ENCODE data around the gene TMEM169. TPM values are rescaled to one million over a fixed set of nuclear protein-coding genes. Genes with fewer than 3 reads are reported as not detected.

TMEM169 gene
- total and polyA plus RNA-seq, 4 donors, result 0.32 to 0.72 TPM; not detected in 2

DNA sequence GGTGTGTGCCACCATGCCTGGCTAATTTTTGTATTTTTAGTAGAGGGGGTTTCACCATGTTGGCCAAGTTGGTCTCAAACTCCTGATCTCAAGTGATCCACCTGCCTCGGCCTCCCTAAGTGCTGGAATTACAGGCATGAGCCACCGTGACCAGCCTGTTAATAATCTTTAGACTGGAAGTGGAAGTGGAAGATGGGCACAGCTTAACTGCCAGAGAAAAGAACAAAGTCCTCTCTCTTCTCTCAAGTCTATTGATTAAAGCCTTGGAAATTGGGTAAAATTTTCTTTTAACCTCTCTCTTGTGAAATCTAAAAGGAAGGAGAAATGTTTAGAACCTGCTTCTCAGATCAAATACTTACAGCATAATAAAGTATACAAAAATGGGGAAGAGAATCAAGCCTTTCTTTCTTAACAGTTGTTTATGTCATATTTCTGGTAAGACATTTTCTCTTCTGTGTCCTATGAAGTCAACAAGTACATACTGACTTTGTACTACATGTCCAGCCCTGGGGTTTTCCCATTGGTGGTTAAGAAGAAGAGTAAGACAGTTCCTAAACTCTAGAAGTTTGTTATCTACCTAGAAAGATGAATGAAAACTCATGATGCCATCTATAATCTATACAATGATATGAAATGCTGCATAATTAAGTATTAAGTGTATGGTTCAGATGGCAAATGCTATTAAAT is 4.6 kb downstream of the TMEM169 start:
- no peak overlapping the region for H3K4me3 ChIP-seq (ENCODE audit: low read length in 2 of 2)

DNA sequence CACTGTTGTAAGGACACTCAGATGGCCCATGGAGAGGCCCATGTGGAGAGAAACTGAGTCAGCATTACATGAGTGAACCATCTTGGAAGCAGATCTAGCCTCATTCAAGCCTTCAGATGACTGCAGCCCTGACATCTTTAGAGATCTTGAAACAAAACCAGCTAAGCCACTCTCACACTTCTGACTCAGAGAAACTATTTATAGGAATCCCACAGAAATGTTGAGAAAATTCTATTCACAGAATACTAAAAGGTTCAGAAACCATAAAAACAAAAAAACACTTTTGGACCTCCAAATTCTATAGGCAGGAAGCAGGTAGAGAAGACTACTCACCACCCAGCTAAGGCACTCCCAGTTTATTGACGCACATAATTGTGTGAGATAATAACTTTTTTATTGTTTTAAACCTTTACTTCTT is 8.7 kb downstream of the TMEM169 start:
- Histone ChIP-seq H3K9me3 (ENCODE audit: control insufficient read depth, low read length) (no peaks in the 10 kb centered on the region), H3K27me3 (ENCODE audit: control insufficient read depth in 1 of 2, insufficient read depth in 2 of 2, low read length in 1 of 2) (no peaks in the 10 kb centered on the region), H3K36me3 (ENCODE audit: control insufficient read depth in 1 of 2, insufficient read depth in 2 of 2, low read length in 1 of 2) (no peaks in the 10 kb centered on the region), H3K4me3 (ENCODE audit: low read length in 2 of 2) (no peak overlapping the region), H3K4me1 (ENCODE audit: control insufficient read depth in 1 of 2, insufficient read depth in 2 of 2, low read length in 2 of 2) (no peaks in the 10 kb centered on the region), H3K27ac (ENCODE audit: low read depth in 1 of 2, low read length in 2 of 2) (no peak overlapping the region)
- WGBS, 2 donors, result 85 to 90% methylated on average over 1 of the region's 1 CpG
- no peak for ATAC-seq (ENCODE audit: low FRiP score)
- no peak for DNase-seq
- intact Hi-C loops (cut with DNase I), result no loop called here

More for the DNA sequence above, 4.6 kb downstream of the TMEM169 start:
- Histone ChIP-seq H3K36me3 (ENCODE audit: control insufficient read depth in 1 of 2, insufficient read depth in 2 of 2, low read length in 1 of 2) (no peaks in the 10 kb centered on the region), H3K4me1 (ENCODE audit: control insufficient read depth in 1 of 2, insufficient read depth in 2 of 2, low read length in 2 of 2) (no peaks in the 10 kb centered on the region), H3K27ac (ENCODE audit: low read depth in 1 of 2, low read length in 2 of 2) (no peak overlapping the region), H3K9me3 (ENCODE audit: control insufficient read depth, low read length) (no peaks in the 10 kb centered on the region), H3K27me3 (ENCODE audit: control insufficient read depth in 1 of 2, insufficient read depth in 2 of 2, low read length in 1 of 2) (no peaks in the 10 kb centered on the region)
- intact Hi-C loops (cut with DNase I), result no loop called here
- ATAC-seq (ENCODE audit: low FRiP score) (no peak), DNase-seq (no peak)
- 88 to 97% methylated on average over 2 of the region's 2 CpGs for WGBS, 2 donors

- ATAC-seq (ENCODE audit: low FRiP score), result no peak
- intact Hi-C loops (cut with DNase I), result no loop called here
- Histone ChIP-seq H3K4me3 (ENCODE audit: low read length in 2 of 2) (no peak overlapping the region), H3K4me1 (ENCODE audit: control insufficient read depth in 1 of 2, insufficient read depth in 2 of 2, low read length in 2 of 2) (no peaks in the 10 kb centered on the region), H3K36me3 (ENCODE audit: control insufficient read depth in 1 of 2, insufficient read depth in 2 of 2, low read length in 1 of 2) (no peaks in the 10 kb centered on the region), H3K9me3 (ENCODE audit: control insufficient read depth, low read length) (no peaks in the 10 kb centered on the region), H3K27ac (ENCODE audit: low read depth in 1 of 2, low read length in 2 of 2) (no peak overlapping the region), H3K27me3 (ENCODE audit: control insufficient read depth in 1 of 2, insufficient read depth in 2 of 2, low read length in 1 of 2) (no peaks in the 10 kb centered on the region)
- DNase-seq, result no peak
- 70 to 71% methylated on average over 2 of the region's 2 CpGs for WGBS, 2 donors
Observed at GRCh38 chr2:216092646-216093045, 10.9 kb downstream of the TMEM169 start.

DNA sequence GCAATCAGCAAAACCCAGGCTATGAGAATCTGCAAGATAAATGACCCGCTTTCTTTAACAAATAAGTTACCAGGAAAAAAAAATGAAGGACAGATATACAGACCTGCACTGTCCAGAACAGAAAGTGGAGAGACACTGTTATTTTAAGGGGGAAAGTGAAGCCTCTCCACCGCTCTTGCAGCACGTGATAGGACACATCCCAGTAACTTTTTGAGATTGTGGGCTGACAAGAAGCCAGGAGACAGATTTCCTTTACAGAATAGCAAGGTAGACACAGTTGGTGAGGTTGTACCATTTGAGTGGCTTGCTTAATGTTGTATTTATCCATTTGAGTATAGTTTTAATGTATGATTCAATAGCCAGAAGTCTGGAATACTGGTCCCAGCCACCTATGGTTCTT is 13.0 kb downstream of the TMEM169 start:
- Histone ChIP-seq H3K9me3 (ENCODE audit: control insufficient read depth, low read length) (no peaks in the 10 kb centered on the region), H3K36me3 (ENCODE audit: control insufficient read depth in 1 of 2, insufficient read depth in 2 of 2, low read length in 1 of 2) (no peaks in the 10 kb centered on the region), H3K4me1 (ENCODE audit: control insufficient read depth in 1 of 2, insufficient read depth in 2 of 2, low read length in 2 of 2) (no peaks in the 10 kb centered on the region), H3K27me3 (ENCODE audit: control insufficient read depth in 1 of 2, insufficient read depth in 2 of 2, low read length in 1 of 2) (no peaks in the 10 kb centered on the region), H3K27ac (ENCODE audit: low read depth in 1 of 2, low read length in 2 of 2) (no peak overlapping the region), H3K4me3 (ENCODE audit: low read length in 2 of 2) (no peak overlapping the region)
- no peak for ATAC-seq (ENCODE audit: low FRiP score)
- no peak for DNase-seq
- 82 to 84% methylated on average over 3 of the region's 3 CpGs for WGBS, 2 donors
- intact Hi-C loops (cut with DNase I), result no loop called here

GRCh38 chr2:216098421-216099334 is 17.0 kb downstream of the TMEM169 start:
- Histone ChIP-seq H3K4me3 (ENCODE audit: low read length in 2 of 2) (no peak overlapping the region), H3K27me3 (ENCODE audit: control insufficient read depth in 1 of 2, insufficient read depth in 2 of 2, low read length in 1 of 2) (no peaks in the 10 kb centered on the region), H3K9me3 (ENCODE audit: control insufficient read depth, low read length) (no peaks in the 10 kb centered on the region), H3K27ac (ENCODE audit: low read depth in 1 of 2, low read length in 2 of 2) (no peak overlapping the region), H3K4me1 (ENCODE audit: control insufficient read depth in 1 of 2, insufficient read depth in 2 of 2, low read length in 2 of 2) (no peaks in the 10 kb centered on the region), H3K36me3 (ENCODE audit: control insufficient read depth in 1 of 2, insufficient read depth in 2 of 2, low read length in 1 of 2) (no peaks in the 10 kb centered on the region)
- WGBS, 2 donors, result 93 to 96% methylated on average over 9 of the region's 9 CpGs
- DNase-seq, result no peak
- intact Hi-C loops (cut with DNase I), result no loop called here
- no peak for ATAC-seq (ENCODE audit: low FRiP score)

GRCh38 chr2:216101109-216101508 is 19.4 kb downstream of the TMEM169 start:
- whole genome bisulfite sequencing, 2 donors, result 91 to 92% methylated on average over 4 of the region's 4 CpGs
- Histone ChIP-seq H3K4me1 (ENCODE audit: control insufficient read depth in 1 of 2, insufficient read depth in 2 of 2, low read length in 2 of 2) (no peaks in the 10 kb centered on the region), H3K27ac (ENCODE audit: low read depth in 1 of 2, low read length in 2 of 2) (no peak overlapping the region), H3K36me3 (ENCODE audit: control insufficient read depth in 1 of 2, insufficient read depth in 2 of 2, low read length in 1 of 2) (no peaks in the 10 kb centered on the region), H3K9me3 (ENCODE audit: control insufficient read depth, low read length) (no peaks in the 10 kb centered on the region), H3K4me3 (ENCODE audit: low read length in 2 of 2) (no peak overlapping the region), H3K27me3 (ENCODE audit: control insufficient read depth in 1 of 2, insufficient read depth in 2 of 2, low read length in 1 of 2) (no peaks in the 10 kb centered on the region)
- no peak for ATAC-seq (ENCODE audit: low FRiP score)
- DNase-seq, result no peak
- intact Hi-C loops (cut with DNase I), result no loop called here

DNA sequence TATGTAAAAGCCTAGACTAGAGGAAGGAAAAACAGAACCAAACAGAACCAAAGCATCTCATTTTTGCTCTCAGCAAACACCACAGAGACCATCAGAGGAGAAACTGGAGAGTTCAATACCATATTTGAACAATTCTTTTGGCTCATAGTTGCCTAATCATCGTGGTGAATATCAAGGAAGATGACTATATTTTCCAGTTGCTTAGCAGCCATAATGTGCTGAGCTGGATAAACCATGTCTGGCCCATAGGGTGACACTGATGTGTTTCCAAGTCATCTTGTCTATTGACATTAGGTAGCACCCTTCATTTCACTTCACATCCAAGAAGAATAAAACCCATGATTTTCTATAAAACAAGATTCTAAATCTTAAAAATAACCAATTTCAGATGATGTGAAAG is 21.5 kb downstream of the TMEM169 start:
- H3K36me3 ChIP-seq (ENCODE audit: control insufficient read depth in 1 of 2, insufficient read depth in 2 of 2, low read length in 1 of 2), result no peaks in the 10 kb centered on the region
- DNase-seq (no peak), ATAC-seq (ENCODE audit: low FRiP score) (no peak)
- no peak overlapping the region for H3K4me3 ChIP-seq (ENCODE audit: low read length in 2 of 2)
- intact Hi-C loops (cut with DNase I), result no loop called here
- no peaks in the 10 kb centered on the region for H3K9me3 ChIP-seq (ENCODE audit: control insufficient read depth, low read length)
- no peak overlapping the region for H3K27ac ChIP-seq (ENCODE audit: low read depth in 1 of 2, low read length in 2 of 2)
- 70 to 80% methylated on average over 1 of the region's 1 CpG for WGBS, 2 donors
- no peaks in the 10 kb centered on the region for H3K27me3 ChIP-seq (ENCODE audit: control insufficient read depth in 1 of 2, insufficient read depth in 2 of 2, low read length in 1 of 2)
- H3K4me1 ChIP-seq (ENCODE audit: control insufficient read depth in 1 of 2, insufficient read depth in 2 of 2, low read length in 2 of 2), result no peaks in the 10 kb centered on the region

GRCh38 chr2:216104691-216105090 is 23.0 kb downstream of the TMEM169 start:
- 75 to 82% methylated on average over 3 of the region's 3 CpGs for WGBS, 2 donors
- no peak for ATAC-seq (ENCODE audit: low FRiP score)
- H3K27me3 ChIP-seq (ENCODE audit: control insufficient read depth in 1 of 2, insufficient read depth in 2 of 2, low read length in 1 of 2), result no peaks in the 10 kb centered on the region

DNA sequence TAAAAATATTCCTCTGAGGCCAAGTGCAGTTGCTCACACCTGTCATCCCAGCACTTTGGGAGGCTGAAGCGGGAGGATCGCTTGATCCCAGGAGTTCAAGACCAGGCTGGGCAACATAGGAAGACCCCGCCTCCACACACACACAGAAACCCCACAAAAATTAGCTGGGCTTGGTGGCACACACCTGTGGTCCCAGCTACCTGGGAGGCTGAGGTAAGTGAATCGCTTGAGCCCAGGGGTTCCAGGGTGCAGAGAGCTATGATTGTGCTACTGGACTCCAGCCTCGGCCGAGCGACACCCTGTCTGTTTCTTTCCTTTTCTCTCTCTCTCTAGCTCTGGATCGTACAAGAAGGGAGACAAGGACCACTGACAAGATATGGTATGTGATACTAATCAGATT is 25.6 kb downstream of the TMEM169 start:
- intact Hi-C loops (cut with DNase I), result no loop called here
- Histone ChIP-seq H3K4me3 (ENCODE audit: low read length in 2 of 2) (no peak overlapping the region), H3K36me3 (ENCODE audit: control insufficient read depth in 1 of 2, insufficient read depth in 2 of 2, low read length in 1 of 2) (no peaks in the 10 kb centered on the region), H3K27me3 (ENCODE audit: control insufficient read depth in 1 of 2, insufficient read depth in 2 of 2, low read length in 1 of 2) (no peaks in the 10 kb centered on the region), H3K27ac (ENCODE audit: low read depth in 1 of 2, low read length in 2 of 2) (no peak overlapping the region), H3K4me1 (ENCODE audit: control insufficient read depth in 1 of 2, insufficient read depth in 2 of 2, low read length in 2 of 2) (no peaks in the 10 kb centered on the region), H3K9me3 (ENCODE audit: control insufficient read depth, low read length) (no peaks in the 10 kb centered on the region)
- DNase-seq (no peak), ATAC-seq (ENCODE audit: low FRiP score) (no peak)
- 87 to 89% methylated on average over 8 of the region's 8 CpGs for WGBS, 2 donors

More at GRCh38 chr2:216104691-216105090, 23.0 kb downstream of the TMEM169 start:
- Histone ChIP-seq H3K9me3 (ENCODE audit: control insufficient read depth, low read length) (no peaks in the 10 kb centered on the region), H3K36me3 (ENCODE audit: control insufficient read depth in 1 of 2, insufficient read depth in 2 of 2, low read length in 1 of 2) (no peaks in the 10 kb centered on the region), H3K4me3 (ENCODE audit: low read length in 2 of 2) (no peak overlapping the region), H3K27ac (ENCODE audit: low read depth in 1 of 2, low read length in 2 of 2) (no peak overlapping the region), H3K4me1 (ENCODE audit: control insufficient read depth in 1 of 2, insufficient read depth in 2 of 2, low read length in 2 of 2) (no peaks in the 10 kb centered on the region)
- no peak for DNase-seq
- intact Hi-C loops (cut with DNase I), result no loop called here
